Hepatocyte (in vitro differentiated cells): ENCODE results near the gene VPS18.

Source experiments
- CTCF ChIP-seq: fragments of 200-600 bp; sonication (generic); IDR thresholded peaks from 2 replicates; pipeline ENCODE4 v1.5.1; 2016; ENCODE audit warnings: antibody characterized with exemption, mild to moderate bottlenecking; ENCODE audit not compliant: poor library complexity
- EZH2 ChIP-seq: fragments of 200-600 bp; sonication (generic); IDR thresholded peaks from 2 replicates; pipeline ENCODE4 v1.6.1; 2016; ENCODE audit warnings: antibody characterized with exemption, mild to moderate bottlenecking, borderline replicate concordance
- EZH2phosphoT487 ChIP-seq: fragments of 200-600 bp; sonication (generic); IDR thresholded peaks from one replicate; pipeline ENCODE4 v1.6.1; 2018; ENCODE audit warnings: antibody characterized with exemption, mild to moderate bottlenecking, low read depth, moderate library complexity; ENCODE audit not compliant: unreplicated experiment, severe bottlenecking

GRCh38 chr15:40940296-40940801 lies 46.1 kb downstream of the VPS18 start:
- TF ChIP-seq CTCF (no peak), EZH2 (no peak), EZH2phosphoT487 (no peak)
